Measurements from ENCODE around the gene NOS1. TPM values are rescaled to one million over a fixed set of nuclear protein-coding genes. Genes with fewer than 3 reads are reported as not detected.

The NOS1 gene
- total and polyA plus RNA-seq, 2 of the 8 experiments (the other 6 are each of a cell fraction or from before 2014, with no cell fraction given): 1.5 to 2.0 TPM

- TF ChIP-seq CHD7 (IDR thresholded peaks at IDR 0.05; ENCODE audit: insufficient replicate concordance, low read length) (no peak), RBBP5 (IDR thresholded peaks at IDR 0.05; ENCODE audit: borderline replicate concordance, low read depth, low read length) (no peak), SP1 (IDR thresholded peaks at IDR 0.05; ENCODE audit: low read depth, low read length) (no peak), EP300 (IDR thresholded peaks at IDR 0.05; ENCODE audit: borderline replicate concordance in 1 of 2, low read depth in 2 of 2, low read length in 2 of 2) (no peak), HDAC6 (IDR thresholded peaks at IDR 0.05; ENCODE audit: low read depth, low read length) (no peak), BRCA1 (IDR thresholded peaks at IDR 0.05; ENCODE audit: low read depth, low read length) (no peak), TAF1 (IDR thresholded peaks at IDR 0.05; ENCODE audit: low read depth, low read length) (no peak)
These were observed 167.5 kb downstream of the NOS1 start (continued) for GRCh38 chr12:117193903-117194302.

All from H1 (cell line).